ENCODE results near the gene ANKLE2. TPM values are rescaled to one million over a fixed set of nuclear protein-coding genes. Genes with fewer than 3 reads are reported as not detected.

ANKLE2 gene
- total and polyA plus RNA-seq, 4 donors: 8.4 to 24.1 (median 15.4) TPM

- no peaks in the 10 kb centered on the region for H3K27me3 ChIP-seq (ENCODE audit: control insufficient read depth in 4 of 4, insufficient read depth in 4 of 4, low read length in 3 of 4)
- DNase-seq (ENCODE audit: low spot score): no peak
- H3K27ac ChIP-seq (ENCODE audit: low read depth in 1 of 2, low read length in 2 of 2): no peak overlapping the region
- no peaks in the 10 kb centered on the region for H3K9me3 ChIP-seq (ENCODE audit: control insufficient read depth in 4 of 4, low read length in 3 of 4)
- H3K4me1 ChIP-seq (ENCODE audit: control insufficient read depth in 4 of 4, insufficient read depth in 4 of 4, low read length in 3 of 4): no peaks in the 10 kb centered on the region
- H3K4me3 ChIP-seq (ENCODE audit: low read depth in 1 of 3, low read length in 3 of 3): no peak overlapping the region
- peaks cover 25 to 77% (median 37%) of the 10 kb centered on the region in 4 donors for H3K36me3 ChIP-seq (ENCODE audit: control insufficient read depth in 4 of 4, insufficient read depth in 3 of 4, low read depth in 1 of 4, low read length in 3 of 4)
- no peak overlapping the region for H3K9ac ChIP-seq (ENCODE audit: low read depth in 1 of 2, low read length in 2 of 2)
- WGBS: 93% methylated on average over 30 of the region's 30 CpGs
- TF ChIP-seq ATF3 (IDR thresholded peaks at IDR 0.05) (no peak), EGR1 (IDR thresholded peaks at IDR 0.05; ENCODE audit: low read depth in 2 of 2) (no peak), MAX (IDR thresholded peaks at IDR 0.05) (no peak), FOXA1 (IDR thresholded peaks at IDR 0.05) (no peak), CTCF (IDR thresholded peaks at IDR 0.05; ENCODE audit: low read depth, low read length, missing input control) (no peak), YY1 (IDR thresholded peaks at IDR 0.05) (no peak), RXRA (IDR thresholded peaks at IDR 0.05) (no peak), REST (IDR thresholded peaks at IDR 0.05) (no peak), HNF4A (conservative IDR thresholded peaks at IDR 0.05) (no peak), NR2F2 (IDR thresholded peaks at IDR 0.05) (no peak), RAD21 (IDR thresholded peaks at IDR 0.05) (no peak), FOXA2 (IDR thresholded peaks at IDR 0.05) (no peak), JUND (IDR thresholded peaks at IDR 0.05) (no peak), ZBTB33 (IDR thresholded peaks at IDR 0.05) (no peak), HNF4G (IDR thresholded peaks at IDR 0.05) (no peak), SP1 (IDR thresholded peaks at IDR 0.05) (no peak)
Measured at GRCh38 chr12:132724506-132725241, 37.0 kb downstream of the ANKLE2 start.
